Right lung (tissue), 5 donors: Measurements from ENCODE around the gene DNAI1. TPM values are rescaled to one million over a fixed set of nuclear protein-coding genes. Genes with fewer than 3 reads are reported as not detected.
"Not testable (repeated sequence)": the region's sequence is repeated elsewhere in the genome, so short reads cannot be mapped to it uniquely, and the experiment has no call there.

Experiments used
- DNase-seq, 2 donors: peaks; one replicate each; pipeline ENCODE4 v3.0.0-alpha.2; 2013
- polyA plus RNA-seq, 5 donors: library from polyadenylated mRNA; unstranded; fragments of 120-200 nt; gene quantifications; one replicate each; pipeline versions ENCODE4 v1.2.1 to v1.2.3, GENCODE V29; 2013; ENCODE audit warnings: inconsistent platforms in 1 of 5, low replicate concordance in 1 of 5; ENCODE audit not compliant: insufficient read length in 5 of 5, insufficient read depth in 1 of 5

DNAI1 gene
- polyA plus RNA-seq, 5 donors: 1.4 to 10.9 (median 7.4) TPM

- DNase-seq: no peak
Measured at GRCh38 chr9:34450644-34451043, 8.0 kb upstream of the DNAI1 start.

DNA sequence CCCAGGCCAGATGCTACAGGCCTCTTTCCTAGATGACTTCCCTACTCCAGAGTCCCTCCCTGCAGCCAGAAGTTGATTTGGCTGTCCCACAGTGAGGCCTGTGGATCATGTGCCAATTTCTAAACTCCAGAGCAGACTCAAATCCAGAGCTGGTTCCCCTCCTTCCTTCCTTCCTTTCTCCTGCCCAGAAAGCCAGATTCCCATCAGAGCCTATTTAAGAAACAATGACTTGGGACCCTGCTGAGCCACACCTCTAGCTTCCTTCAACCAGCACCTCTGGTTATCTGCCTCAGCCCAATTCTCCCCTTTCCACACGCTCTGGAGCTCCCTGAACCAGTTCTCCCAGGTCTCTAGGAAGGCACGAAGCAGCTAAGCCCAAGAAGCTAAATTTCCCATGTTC lies 7.5 kb upstream of the DNAI1 start:
- DNase-seq: no peak

GRCh38 chr9:34451545-34451944 lies 7.1 kb upstream of the DNAI1 start:
- no peak for DNase-seq

DNA sequence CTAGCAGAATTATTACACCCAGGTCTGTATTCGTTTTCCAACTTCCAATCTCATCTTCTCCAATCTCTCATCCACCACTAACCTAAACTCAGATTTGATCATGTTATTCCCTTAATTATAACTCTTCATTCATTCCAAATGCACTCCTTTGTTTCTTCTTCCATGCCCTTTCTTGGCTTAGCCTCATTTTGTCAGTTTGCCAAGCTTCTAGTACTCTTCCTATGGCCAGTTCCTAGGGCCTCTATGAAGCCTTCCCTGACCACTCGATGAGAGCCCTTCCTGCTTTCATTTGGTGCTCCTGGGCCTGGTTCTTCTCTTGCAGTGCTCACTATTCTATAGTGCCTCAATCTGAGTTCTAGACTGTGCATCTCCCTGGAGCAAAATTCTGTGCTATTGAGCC lies 6.0 kb upstream of the DNAI1 start:
- no peak for DNase-seq

- no peak for DNase-seq
Measured at GRCh38 chr9:34454571-34455065, 4.0 kb upstream of the DNAI1 start.

- no peak for DNase-seq
Measured at GRCh38 chr9:34456151-34456550, 2.5 kb upstream of the DNAI1 start.

- DNase-seq: no peak
Measured at GRCh38 chr9:34456746-34457145, 1.9 kb upstream of the DNAI1 start.

- DNase-seq: peak; percentile 49 to 52
Measured at GRCh38 chr9:34457266-34458012, 1.2 kb upstream of the DNAI1 start.

DNA sequence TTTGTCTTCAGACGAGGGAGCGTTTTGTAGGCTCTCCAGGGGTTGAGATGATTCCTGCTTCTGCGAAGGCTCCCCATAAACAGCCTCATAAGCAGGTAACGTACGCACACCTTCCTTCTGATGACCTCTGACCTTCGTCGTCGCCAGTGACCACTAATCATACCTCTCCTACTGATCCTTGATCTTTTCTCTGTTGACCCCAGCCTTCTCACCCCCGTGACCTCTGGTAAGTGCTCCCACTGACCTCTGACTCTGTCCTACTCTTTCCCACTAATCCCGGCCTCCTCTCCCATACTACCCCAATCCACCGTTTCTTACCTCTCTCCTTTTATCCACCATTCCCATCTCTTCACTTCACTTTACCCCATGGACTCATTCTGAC lies 345 bp downstream of the DNAI1 start:
- DNase-seq: no peak

GRCh38 chr9:34459356-34459755 lies 751 bp downstream of the DNAI1 start:
- DNase-seq: no peak

- no peak for DNase-seq
Measured at GRCh38 chr9:34459941-34460340, 1.3 kb downstream of the DNAI1 start.

- DNase-seq: no peak
Measured at GRCh38 chr9:34463098-34463900, 4.7 kb downstream of the DNAI1 start.

DNA sequence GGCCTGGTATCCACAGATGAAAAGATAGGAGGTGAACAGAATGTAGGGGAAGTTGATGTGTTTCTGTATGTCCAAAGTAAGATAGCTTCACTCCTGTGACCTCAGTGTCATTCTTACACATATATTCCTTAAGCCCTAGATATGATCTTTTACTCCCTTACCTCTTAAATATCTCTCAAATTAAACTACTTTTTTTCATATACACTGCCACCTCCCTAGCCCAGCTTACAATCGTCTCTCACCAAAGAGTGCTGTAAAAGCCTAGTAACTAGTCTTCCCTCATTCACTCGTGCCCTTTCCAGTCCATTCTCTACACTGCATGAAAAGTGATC lies 5.3 kb downstream of the DNAI1 start:
- DNase-seq: no peak

- DNase-seq: no peak
Measured at GRCh38 chr9:34464571-34464970, 6.0 kb downstream of the DNAI1 start.

- no peak for DNase-seq
Measured at GRCh38 chr9:34465468-34465867, 6.9 kb downstream of the DNAI1 start.

GRCh38 chr9:34475097-34475496 lies 16.5 kb downstream of the DNAI1 start:
- DNase-seq: no peak

GRCh38 chr9:34477541-34477940 lies 18.9 kb downstream of the DNAI1 start:
- DNase-seq: no peak

- no peak for DNase-seq
Measured at GRCh38 chr9:34479431-34479866, 20.8 kb downstream of the DNAI1 start.

GRCh38 chr9:34481620-34482019 lies 23.0 kb downstream of the DNAI1 start:
- not testable (repeated sequence) for DNase-seq

- DNase-seq: not testable (repeated sequence)
Measured at GRCh38 chr9:34482746-34483145, 24.1 kb downstream of the DNAI1 start.

GRCh38 chr9:34484678-34485077 lies 26.1 kb downstream of the DNAI1 start:
- DNase-seq: no peak

- DNase-seq: no peak
Measured at GRCh38 chr9:34485822-34486221, 27.2 kb downstream of the DNAI1 start.

GRCh38 chr9:34486572-34486971 lies 28.0 kb downstream of the DNAI1 start:
- no peak for DNase-seq
